Measurements from ENCODE around the gene NXPH4. TPM values are rescaled to one million over a fixed set of nuclear protein-coding genes. Genes with fewer than 3 reads are reported as not detected.
A peak's percentile ranks its signal among the peaks of the same experiment; 100 is the strongest.

The NXPH4 gene
- total RNA-seq, 4 donors from 2014 or later: not detected

DNA sequence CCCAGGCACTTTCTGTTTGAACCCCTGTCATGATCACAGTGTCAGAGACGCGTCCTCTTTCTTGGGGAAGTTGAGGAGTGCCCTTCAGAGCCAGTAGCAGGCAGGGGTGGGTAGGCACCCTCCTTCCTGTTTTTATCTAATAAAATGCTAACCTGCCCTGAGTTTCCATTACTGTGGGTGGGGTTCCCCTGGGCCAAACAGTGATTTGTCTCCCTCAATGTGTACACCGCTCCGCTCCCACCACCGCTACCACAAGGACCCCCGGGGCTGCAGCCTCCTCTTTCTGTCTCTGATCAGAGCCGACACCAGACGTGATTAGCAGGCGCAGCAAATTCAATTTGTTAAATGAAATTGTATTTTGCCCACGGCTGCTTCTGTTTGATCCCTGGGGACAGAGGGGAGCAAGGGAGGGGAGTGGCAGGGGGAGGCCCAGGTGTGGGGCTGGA is 18.0 kb downstream of the NXPH4 start:
- intact Hi-C loops (cut with DNase I): no loop called here
- Histone ChIP-seq H3K9me3 (no peaks in the 10 kb centered on the region), H3K36me3 (peaks cover 30 to 43% (median 39%) of the 10 kb centered on the region in 4 donors), H3K4me1 (peaks cover 30 to 53% (median 43%) of the 10 kb centered on the region in 4 donors), H3K27me3 (peaks cover 5 to 53% (median 15%) of the 10 kb centered on the region in 4 donors), H3K4me3 (no peak overlapping the region), H3K27ac (replicated peaks in 1 of 4) (peak overlapping the region in 2 of 4 donors; percentile 13 to 45)
- no peak for DNase-seq (ENCODE audit: extremely low spot score)
- TF ChIP-seq POLR2A (IDR thresholded peaks at IDR 0.05; ENCODE audit: low read depth) (no peak), POLR2AphosphoS5 (IDR thresholded peaks at IDR 0.05) (no peak), EP300 (IDR thresholded peaks at IDR 0.05) (no peak), CTCF (IDR thresholded peaks at IDR 0.05) (no peak)
- WGBS: 92% methylated on average over 10 of the region's 10 CpGs

DNA sequence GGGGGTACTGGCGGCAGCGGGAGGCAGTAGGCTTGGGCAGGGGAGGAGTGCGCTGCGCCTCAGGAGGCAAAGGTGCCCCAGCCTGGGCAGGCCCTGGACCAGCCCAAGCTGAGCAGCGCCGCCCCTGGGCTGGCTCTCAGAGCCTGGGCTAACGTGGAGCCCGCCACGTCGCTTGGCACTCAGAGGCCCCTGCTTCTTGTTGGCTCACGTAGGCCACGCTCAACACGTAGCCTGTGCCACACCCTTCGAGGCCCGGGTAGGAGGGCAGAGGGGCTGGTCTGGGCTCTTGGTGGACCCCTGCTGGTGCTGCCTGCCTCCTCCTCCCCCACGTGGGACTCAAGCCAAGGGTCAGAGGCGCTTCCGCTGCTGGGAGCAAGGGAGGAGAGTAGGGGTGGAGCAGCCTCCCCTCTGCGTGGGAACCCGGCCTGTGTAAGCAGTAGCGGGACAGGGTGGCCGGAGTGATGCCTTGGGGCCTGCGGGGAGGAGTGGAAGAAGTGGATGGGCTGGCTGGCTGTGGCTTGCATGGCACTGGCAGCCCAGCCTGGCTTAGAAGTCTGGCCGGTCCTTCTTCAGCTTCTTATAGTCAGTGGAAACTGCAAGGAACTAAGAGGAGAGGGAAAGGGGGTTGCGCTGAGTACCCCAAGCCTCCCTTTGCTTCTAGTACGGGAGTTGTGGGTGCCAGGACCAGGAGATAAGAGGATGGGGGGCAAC is 18.6 kb downstream of the NXPH4 start:
- DNase-seq (ENCODE audit: extremely low spot score): no peak
- Histone ChIP-seq H3K36me3 (peaks cover 30 to 43% (median 39%) of the 10 kb centered on the region in 4 donors), H3K4me3 (peak overlapping the region in 1 of 4 donors; percentile 1), H3K27ac (replicated peaks in 1 of 4) (peak overlapping the region in 2 of 4 donors; percentile 13 to 47), H3K9me3 (no peaks in the 10 kb centered on the region), H3K4me1 (peaks cover 33 to 53% (median 44%) of the 10 kb centered on the region in 4 donors), H3K27me3 (peaks cover 9 to 59% (median 21%) of the 10 kb centered on the region in 4 donors)
- TF ChIP-seq EP300 (IDR thresholded peaks at IDR 0.05): no peak
- no peak for TF ChIP-seq CTCF (IDR thresholded peaks at IDR 0.05)
- TF ChIP-seq POLR2AphosphoS5 (IDR thresholded peaks at IDR 0.05): no peak
- no peak for TF ChIP-seq POLR2A (IDR thresholded peaks at IDR 0.05; ENCODE audit: low read depth)
- intact Hi-C loops (cut with DNase I): no loop called here
- WGBS: 68% methylated on average over 16 of the region's 26 CpGs

- 52% methylated on average over 5 of the region's 8 CpGs for WGBS
- Histone ChIP-seq H3K9me3 (no peaks in the 10 kb centered on the region), H3K27ac (replicated peaks in 1 of 4) (peak overlapping the region in 1 of 4 donors; percentile 47), H3K36me3 (peaks cover 30 to 43% (median 39%) of the 10 kb centered on the region in 4 donors), H3K4me1 (peaks cover 33 to 53% (median 44%) of the 10 kb centered on the region in 4 donors), H3K27me3 (peaks cover 12 to 65% (median 27%) of the 10 kb centered on the region in 4 donors), H3K4me3 (peak overlapping the region in 2 of 4 donors; percentile 16 to 31)
- intact Hi-C loops (cut with DNase I): no loop called here
- no peak for DNase-seq (ENCODE audit: extremely low spot score)
- TF ChIP-seq POLR2AphosphoS5 (IDR thresholded peaks at IDR 0.05): no peak
- TF ChIP-seq POLR2A (IDR thresholded peaks at IDR 0.05; ENCODE audit: low read depth): no peak
- no peak for TF ChIP-seq EP300 (IDR thresholded peaks at IDR 0.05)
- no peak for TF ChIP-seq CTCF (IDR thresholded peaks at IDR 0.05)
Observed at GRCh38 chr12:57235728-57236131, 19.1 kb downstream of the NXPH4 start.

GRCh38 chr12:57236201-57236924 is 19.8 kb downstream of the NXPH4 start:
- no peak for DNase-seq (ENCODE audit: extremely low spot score)
- no peaks in the 10 kb centered on the region for H3K9me3 ChIP-seq
- H3K4me3 ChIP-seq: peak overlapping the region; percentile 3 to 31 (median 14)
- peaks cover 34 to 53% (median 45%) of the 10 kb centered on the region in 4 donors for H3K4me1 ChIP-seq
- intact Hi-C loops (cut with DNase I): no loop called here
- peaks cover 12 to 71% (median 33%) of the 10 kb centered on the region in 4 donors for H3K27me3 ChIP-seq
- peaks cover 30 to 40% (median 35%) of the 10 kb centered on the region in 4 donors for H3K36me3 ChIP-seq
- 31% methylated on average over 18 of the region's 40 CpGs for WGBS
- peak overlapping the region in 1 of 4 donors; percentile 47 for H3K27ac ChIP-seq (replicated peaks in 1 of 4)
- no peak for TF ChIP-seq CTCF (IDR thresholded peaks at IDR 0.05)
- no peak for TF ChIP-seq POLR2A (IDR thresholded peaks at IDR 0.05; ENCODE audit: low read depth)
- no peak for TF ChIP-seq POLR2AphosphoS5 (IDR thresholded peaks at IDR 0.05)
- TF ChIP-seq EP300 (IDR thresholded peaks at IDR 0.05): no peak

All from esophagus muscularis mucosa (tissue), 4 donors.